ENCODE measurements around the gene CUEDC2. TPM values are rescaled to one million over a fixed set of nuclear protein-coding genes. Genes with fewer than 3 reads are reported as not detected.
A peak's percentile ranks its signal among the peaks of the same experiment; 100 is the strongest.

CUEDC2 gene
- total RNA-seq, 1 donor from 2014 or later = 72.3 TPM

GRCh38 chr10:102444851-102445250, 12.5 kb upstream of the CUEDC2 start:
- Histone ChIP-seq H3K4me3 (no peak overlapping the region), H3K9me3 (replicated peaks) (no peaks in the 10 kb centered on the region), H3K27me3 (ENCODE audit: low read depth) (peaks cover 3% of the 10 kb centered on the region), H3K36me3 (no peaks in the 10 kb centered on the region), H3K4me1 (peaks cover 7% of the 10 kb centered on the region), H3K27ac (replicated peaks) (no peak overlapping the region)
- DNase-seq = no peak
- intact Hi-C loops (cut with micrococcal nuclease) = no loop called here
- no peak for TF ChIP-seq CTCF (IDR thresholded peaks at IDR 0.05; ENCODE audit: borderline replicate concordance)

DNA sequence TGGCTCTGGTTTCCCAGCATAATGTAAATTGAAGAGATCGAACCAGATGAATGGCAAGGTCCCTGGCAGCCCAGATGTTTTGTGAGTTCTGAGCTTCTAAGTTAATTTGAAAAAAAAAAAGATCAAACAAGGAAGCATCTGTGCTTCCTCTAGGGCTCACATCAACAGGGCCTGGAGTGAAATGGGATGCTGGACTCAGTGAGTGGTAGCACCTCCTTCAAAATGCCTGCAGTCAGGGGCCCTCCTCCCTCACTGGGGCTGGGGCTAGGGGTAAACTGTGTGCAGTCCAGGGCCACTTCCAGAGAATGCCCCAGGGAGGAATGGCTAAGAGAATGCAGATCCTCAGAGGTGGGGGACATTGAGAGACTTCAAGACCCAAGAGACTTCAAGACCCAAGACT, 6.0 kb upstream of the CUEDC2 start:
- Histone ChIP-seq H3K4me1 (no peaks in the 10 kb centered on the region), H3K9me3 (replicated peaks) (no peaks in the 10 kb centered on the region), H3K27ac (replicated peaks) (no peak overlapping the region), H3K36me3 (no peaks in the 10 kb centered on the region), H3K27me3 (ENCODE audit: low read depth) (peaks cover 53% of the 10 kb centered on the region), H3K4me3 (no peak overlapping the region)
- intact Hi-C loops (cut with micrococcal nuclease) = no loop called here
- no peak for DNase-seq
- TF ChIP-seq CTCF (IDR thresholded peaks at IDR 0.05; ENCODE audit: borderline replicate concordance) = no peak

DNA sequence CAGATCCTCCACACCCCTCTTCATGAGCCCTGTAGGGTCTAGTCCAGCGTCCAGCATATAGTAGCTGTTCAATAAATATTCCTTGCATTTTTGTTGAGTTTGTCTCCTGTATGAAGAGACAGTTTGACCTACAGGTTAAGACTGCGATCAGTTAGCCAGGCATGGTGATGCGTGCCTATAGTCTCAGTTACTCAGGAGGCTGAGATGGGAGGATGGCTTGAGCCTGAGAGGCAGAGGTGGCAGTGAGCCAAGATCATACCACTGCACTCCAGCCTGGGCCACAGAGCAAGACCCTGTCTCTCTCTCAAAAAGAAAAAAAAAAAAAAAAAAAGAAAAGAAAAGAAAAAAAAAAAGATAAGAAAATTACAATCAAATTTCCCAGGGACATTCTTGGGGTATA, 5.1 kb upstream of the CUEDC2 start:
- Histone ChIP-seq H3K4me3 (no peak overlapping the region), H3K9me3 (replicated peaks) (no peaks in the 10 kb centered on the region), H3K36me3 (no peaks in the 10 kb centered on the region), H3K4me1 (peaks cover 5% of the 10 kb centered on the region), H3K27me3 (ENCODE audit: low read depth) (peaks cover 53% of the 10 kb centered on the region), H3K27ac (replicated peaks) (no peak overlapping the region)
- DNase-seq = no peak
- intact Hi-C loops (cut with micrococcal nuclease) = no loop called here
- TF ChIP-seq CTCF (IDR thresholded peaks at IDR 0.05; ENCODE audit: borderline replicate concordance) = no peak

DNA sequence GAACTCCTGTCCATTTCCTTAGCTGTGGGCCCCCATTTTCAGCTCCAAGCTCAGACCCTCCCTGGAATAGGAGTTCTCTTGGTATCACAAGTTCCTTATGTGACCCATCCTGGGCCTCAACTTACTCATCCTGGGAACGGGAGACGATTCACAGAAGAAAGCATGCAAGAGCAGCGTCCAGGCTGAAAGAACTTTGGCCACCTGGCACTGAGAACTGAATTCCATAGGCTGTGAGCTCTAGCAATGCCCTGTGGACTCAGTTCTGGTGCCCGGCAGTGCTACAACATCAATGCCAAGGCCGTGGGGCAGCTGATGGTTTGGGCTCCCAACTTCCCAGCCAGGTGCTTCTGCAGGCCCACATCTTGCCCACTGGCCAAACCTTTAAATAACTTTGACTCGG, 3.9 kb upstream of the CUEDC2 start:
- TF ChIP-seq CTCF (IDR thresholded peaks at IDR 0.05; ENCODE audit: borderline replicate concordance) = no peak
- peaks cover 53% of the 10 kb centered on the region for H3K27me3 ChIP-seq (ENCODE audit: low read depth)
- H3K4me1 ChIP-seq = peaks cover 16% of the 10 kb centered on the region
- no peak overlapping the region for H3K27ac ChIP-seq (replicated peaks)
- no peak overlapping the region for H3K4me3 ChIP-seq
- H3K36me3 ChIP-seq = no peaks in the 10 kb centered on the region
- DNase-seq = no peak
- intact Hi-C loops (cut with micrococcal nuclease) = no loop called here
- no peaks in the 10 kb centered on the region for H3K9me3 ChIP-seq (replicated peaks)

GRCh38 chr10:102435529-102436233, 3.3 kb upstream of the CUEDC2 start:
- no peak overlapping the region for H3K27ac ChIP-seq (replicated peaks)
- H3K4me3 ChIP-seq = peak overlapping the region; percentile 34
- H3K9me3 ChIP-seq (replicated peaks) = no peaks in the 10 kb centered on the region
- no peak for TF ChIP-seq CTCF (IDR thresholded peaks at IDR 0.05; ENCODE audit: borderline replicate concordance)
- DNase-seq = no peak
- H3K4me1 ChIP-seq = peaks cover 19% of the 10 kb centered on the region
- H3K36me3 ChIP-seq = no peaks in the 10 kb centered on the region
- intact Hi-C loops (cut with micrococcal nuclease) = no loop called here
- H3K27me3 ChIP-seq (ENCODE audit: low read depth) = peaks cover 53% of the 10 kb centered on the region

Data from left ventricle myocardium inferior (tissue), 1 donor.